K562 (cell line): Measurements from ENCODE around the gene PRICKLE4. TPM values are rescaled to one million over a fixed set of nuclear protein-coding genes. Genes with fewer than 3 reads are reported as not detected.

Experiments used
- ATAC-seq: fragments of 200-7000 bp; cut with Tn5 transposase; 3 replicates; pipeline ENCODE4 v1.9.1; 2020; ENCODE audit warnings: moderate library complexity
- BruUV-seq: library from RNA; stranded (reverse); fragments of 400-500 nt; replicated peaks from 2 replicates; lab custom pipeline; 2021; lab: Mats Ljungman, UMichigan
- CTCF ChIA-PET: fragments of 300-600 bp; formaldehyde crosslinking; extraction: SDS; loops from one replicate; lab custom pipeline; 2021; ENCODE audit warnings: low intra/inter-chr PET ratio; lab: Yijun Ruan, JAX
- POLR2A ChIA-PET: fragments of 300-600, 350-650 bp; sonication (Branson Sonifier 250); formaldehyde crosslinking; extraction: SDS; loops from one replicate; lab custom pipeline; 2021; ENCODE audit warnings: antibody characterized with exemption, inconsistent platforms; lab: Yijun Ruan, JAX
- DNase-seq, 4 experiments: peaks; one replicate each; pipeline versions ENCODE4 v3.0.0 to v3.0.0-alpha.2; 2011 to 2018; ENCODE audit warnings: low spot score in 3 of 4, mixed read lengths in 3 of 4; ENCODE audit errors: extremely low read depth in 1 of 4
- FAIRE-seq: peaks from 2 replicates; lab custom pipeline; 2011; peaks lifted over from hg19 to GRCh38; lab: Jason Lieb, UNC
- H2AFZ ChIP-seq: 2 replicates; pipeline ENCODE4 v1.6.0; 2011; ENCODE audit warnings: low read depth, low read length, control low read depth, inconsistent platforms
- H3K27ac ChIP-seq: fragments of 200-600 bp; 3 replicates; pipeline ENCODE4 v1.8.0; 2011; ENCODE audit warnings: low read depth, mild to moderate bottlenecking, control low read depth, inconsistent platforms, low read length, moderate library complexity, mixed read lengths; ENCODE audit errors: extremely low read depth
- H3K27me3 ChIP-seq, 2 experiments: fragments of 300-600 bp in 1 of 2; 2 replicates in 1 of 2; 3 replicates in 1 of 2; pipeline versions ENCODE4 v1.6.0 to v1.8.0; 2011; ENCODE audit warnings: inconsistent platforms in 2 of 2, low read length in 2 of 2, mild to moderate bottlenecking in 1 of 2, mixed read lengths in 1 of 2, moderate library complexity in 1 of 2; ENCODE audit not compliant: control insufficient read depth in 2 of 2, insufficient read depth in 2 of 2
- H3K36me3 ChIP-seq: fragments of 300-600 bp; 3 replicates; pipeline ENCODE4 v1.8.0; 2011; ENCODE audit warnings: mild to moderate bottlenecking, low read length, inconsistent platforms; ENCODE audit not compliant: control insufficient read depth, insufficient read depth
- H3K4me1 ChIP-seq, 2 experiments: fragments of 200-600 bp in 1 of 2; replicated peaks in 1 of 2; 2 replicates in 1 of 2; 3 replicates in 1 of 2; pipeline versions ENCODE4 v1.5.1 to v1.8.0; 2011; ENCODE audit warnings: inconsistent platforms in 2 of 2, low read length in 2 of 2, mild to moderate bottlenecking in 1 of 2, mixed read lengths in 1 of 2, moderate library complexity in 1 of 2; ENCODE audit not compliant: control insufficient read depth in 2 of 2, insufficient read depth in 2 of 2
- H3K4me2 ChIP-seq: 2 replicates; pipeline ENCODE4 v1.6.1; 2011; ENCODE audit warnings: low read length, control low read depth, inconsistent platforms, mixed read lengths; ENCODE audit not compliant: insufficient read depth
- H3K4me3 ChIP-seq: fragments of 200-600 bp; sonication (generic), shearing (Covaris generic); 2 replicates; pipeline ENCODE4 v1.5.1; 2016; ENCODE audit warnings: control low read depth, inconsistent platforms
- H3K79me2 ChIP-seq: fragments of 200-600 bp; 3 replicates; pipeline ENCODE4 v1.8.0; 2011; ENCODE audit warnings: low read length, inconsistent platforms; ENCODE audit not compliant: control insufficient read depth, insufficient read depth
- H3K9ac ChIP-seq, 2 experiments: 2 replicates each; pipeline versions ENCODE4 v1.6.0 to v1.6.1; 2011; ENCODE audit warnings: low read depth in 2 of 2, low read length in 2 of 2, control low read depth in 1 of 2, inconsistent platforms in 1 of 2, mild to moderate bottlenecking in 1 of 2, mixed read lengths in 1 of 2; ENCODE audit not compliant: insufficient read depth in 1 of 2
- H3K9me1 ChIP-seq: one replicate; pipeline ENCODE4 v1.6.0; 2011; ENCODE audit warnings: inconsistent platforms, mild to moderate bottlenecking, low read length, moderate library complexity; ENCODE audit not compliant: control insufficient read depth, insufficient read depth
- H3K9me3 ChIP-seq: replicated peaks from 2 replicates; pipeline ENCODE4 v1.5.1; 2011; ENCODE audit warnings: low read depth, low read length, inconsistent platforms; ENCODE audit not compliant: control insufficient read depth, insufficient read depth
- H4K20me1 ChIP-seq: replicated peaks from 2 replicates; pipeline ENCODE4 v1.6.1; 2011; ENCODE audit warnings: low read length, inconsistent platforms, mixed read lengths; ENCODE audit not compliant: control insufficient read depth, insufficient read depth
- CREBBP ChIP-seq: IDR thresholded peaks from one replicate; pipeline ENCODE4 v1.6.1; 2012; ENCODE audit warnings: low read depth, mild to moderate bottlenecking, control low read depth, inconsistent platforms, low read length
- DDX20 ChIP-seq: fragments of 450-650 bp; IDR thresholded peaks from 2 replicates; pipeline ENCODE4 v1.6.1; 2016; ENCODE audit warnings: missing genetic modification characterization, low read depth, mild to moderate bottlenecking, missing compliant biosample characterization, moderate library complexity
- DNMT1 ChIP-seq: fragments of 450-650 bp; IDR thresholded peaks from 2 replicates; pipeline ENCODE4 v1.6.1; 2016; ENCODE audit warnings: antibody characterized with exemption, mild to moderate bottlenecking
- E2F1 ChIP-seq: sonication (generic); formaldehyde crosslinking; IDR thresholded peaks from 2 replicates; pipeline ENCODE4 v1.8.1; 2023; ENCODE audit warnings: mild to moderate bottlenecking, missing genetic modification reagents, moderate library complexity
- HNRNPL ChIP-seq: fragments of 200-400 bp; formaldehyde crosslinking; IDR thresholded peaks from 2 replicates; pipeline ENCODE4 v1.6.1; 2017; ENCODE audit warnings: low read depth, mild to moderate bottlenecking, low read length
- KLF6 ChIP-seq: fragments of 250-450 bp; sonication (Bioruptor Pico); IDR thresholded peaks from 2 replicates; pipeline ENCODE4 v1.4.0; 2020; ENCODE audit warnings: mild to moderate bottlenecking, moderate library complexity, borderline replicate concordance
- MTA3 ChIP-seq: fragments of 450-650 bp; formaldehyde crosslinking; IDR thresholded peaks from 2 replicates; pipeline ENCODE4 v1.6.1; 2017; ENCODE audit warnings: mild to moderate bottlenecking, borderline replicate concordance
- SMARCA5 ChIP-seq: fragments of 450-650 bp; IDR thresholded peaks from 2 replicates; pipeline ENCODE4 v1.6.1; 2016
- STAT5B ChIP-seq: fragments of 250-450 bp; sonication (Bioruptor Pico); IDR thresholded peaks from 2 replicates; pipeline ENCODE4 v1.8.0; 2021; ENCODE audit warnings: mild to moderate bottlenecking, inconsistent platforms
- U2AF2 ChIP-seq: fragments of 200-400 bp; formaldehyde crosslinking; optimal IDR thresholded peaks from 2 replicates; pipeline ENCODE3; 2017; ENCODE audit warnings: low read depth, mild to moderate bottlenecking, low read length
- ZKSCAN8 ChIP-seq: fragments of 200-800 bp; sonication (Bioruptor generic); IDR thresholded peaks from 2 replicates; pipeline ENCODE4 v1.6.1; 2016; ENCODE audit warnings: missing genetic modification characterization, missing compliant biosample characterization
- ZNF140 ChIP-seq: fragments of 250-450 bp; sonication (Bioruptor Pico); IDR thresholded peaks from 2 replicates; pipeline ENCODE4 v1.8.0; 2021; ENCODE audit warnings: moderate library complexity, mild to moderate bottlenecking, inconsistent platforms
- ZNF197 ChIP-seq: fragments of 200-800 bp; sonication (Bioruptor generic); IDR thresholded peaks from 2 replicates; pipeline ENCODE4 v1.6.1; 2016; ENCODE audit warnings: low read depth, missing genetic modification characterization, missing compliant biosample characterization
- ZNF24 ChIP-seq: fragments of 450-650 bp; IDR thresholded peaks from 2 replicates; pipeline ENCODE4 v1.6.1; 2016
- ZNF696 ChIP-seq: fragments of 250-450 bp; sonication (Bioruptor Pico); conservative IDR thresholded peaks from 2 replicates; pipeline ENCODE4 v1.4.0; 2020; ENCODE audit warnings: mild to moderate bottlenecking, moderate library complexity
- ZNF707 ChIP-seq: fragments of 250-450 bp; sonication (Bioruptor Pico); conservative IDR thresholded peaks from 2 replicates; pipeline ENCODE4 v1.8.0; 2022; ENCODE audit warnings: inconsistent platforms, mild to moderate bottlenecking, moderate library complexity
- ZNF717 ChIP-seq: fragments of 250-450 bp; sonication (Bioruptor Pico); IDR thresholded peaks from 2 replicates; pipeline ENCODE4 v1.5.0; 2021
- ZNF830 ChIP-seq: fragments of 250-450 bp; sonication (Bioruptor Pico); IDR thresholded peaks from 2 replicates; pipeline ENCODE4 v1.5.0; 2021; ENCODE audit warnings: mild to moderate bottlenecking
- WGBS: fragments of 100-300 bp; shearing (Covaris generic); methylation state at CpG from one replicate; pipeline ENCODE4 v1.1.6; 2016; ENCODE audit warnings: low coverage, mixed read lengths; ENCODE audit not compliant: insufficient coverage; ENCODE audit errors: missing lambda C conversion rate; 5-methylcytosine and 5-hydroxymethylcytosine counted together
- in situ Hi-C: fragments of 300-500 bp; cut with MboI; formaldehyde crosslinking; loops from 4 replicates; pipeline ENCODE4 v1.15.0; 2018; ENCODE audit warnings: inconsistent platforms, mixed read lengths
- intact Hi-C: fragments of 100-400 bp; cut with micrococcal nuclease; formaldehyde crosslinking; loops from 2 replicates; pipeline ENCODE4 v1.14.2; 2022
- polyA plus RNA-seq, 8 experiments: library from polyadenylated mRNA; depleted of rRNA in 4 of 8; stranded (reverse) in 5 of 8; unstranded in 3 of 8; fragments of >200 nt; fragmentation: Nextera tagmentation in 2 of 8; fragmentation: Illumina TruSeq in 1 of 8; extraction: Ambion mirVana in 2 of 8; extraction: Trizol in 1 of 8; gene quantifications; 2 replicates each; pipeline versions ENCODE4 v1.2.1 to v1.2.3, GENCODE V29; 2011 to 2014; ENCODE audit warnings: inconsistent platforms in 1 of 8, missing spikeins in 1 of 8
- total RNA-seq, 7 experiments: library from RNA; depleted of rRNA in 6 of 7; stranded (reverse); fragments of >200 nt in 6 of 7; fragmentation: Illumina TruSeq in 2 of 7; extraction: Trizol in 2 of 7; gene quantifications; 2 replicates each; pipeline versions ENCODE4 v1.2.1 to v1.2.3, GENCODE V29; 2011 to 2021; ENCODE audit warnings: low replicate concordance in 1 of 7
- TF ChIP-seq, protein P1 (sequence below): fragments of 250-450 bp; sonication (Bioruptor Pico); IDR thresholded peaks from 2 replicates; pipeline ENCODE4 v1.9.0; 2021; ENCODE audit warnings: mild to moderate bottlenecking
- TF ChIP-seq, protein P2 (sequence below): fragments of 450-650 bp; formaldehyde crosslinking; IDR thresholded peaks from 2 replicates; pipeline ENCODE4 v1.4.0; 2020; ENCODE audit warnings: mild to moderate bottlenecking, mixed read lengths

Gene PRICKLE4
- total and polyA plus RNA-seq, 9 of the 15 experiments (the other 6 are each of a cell fraction or from before 2014, with no cell fraction given): 0.20 to 0.32 (median 0.27) TPM; not detected in 6

DNA sequence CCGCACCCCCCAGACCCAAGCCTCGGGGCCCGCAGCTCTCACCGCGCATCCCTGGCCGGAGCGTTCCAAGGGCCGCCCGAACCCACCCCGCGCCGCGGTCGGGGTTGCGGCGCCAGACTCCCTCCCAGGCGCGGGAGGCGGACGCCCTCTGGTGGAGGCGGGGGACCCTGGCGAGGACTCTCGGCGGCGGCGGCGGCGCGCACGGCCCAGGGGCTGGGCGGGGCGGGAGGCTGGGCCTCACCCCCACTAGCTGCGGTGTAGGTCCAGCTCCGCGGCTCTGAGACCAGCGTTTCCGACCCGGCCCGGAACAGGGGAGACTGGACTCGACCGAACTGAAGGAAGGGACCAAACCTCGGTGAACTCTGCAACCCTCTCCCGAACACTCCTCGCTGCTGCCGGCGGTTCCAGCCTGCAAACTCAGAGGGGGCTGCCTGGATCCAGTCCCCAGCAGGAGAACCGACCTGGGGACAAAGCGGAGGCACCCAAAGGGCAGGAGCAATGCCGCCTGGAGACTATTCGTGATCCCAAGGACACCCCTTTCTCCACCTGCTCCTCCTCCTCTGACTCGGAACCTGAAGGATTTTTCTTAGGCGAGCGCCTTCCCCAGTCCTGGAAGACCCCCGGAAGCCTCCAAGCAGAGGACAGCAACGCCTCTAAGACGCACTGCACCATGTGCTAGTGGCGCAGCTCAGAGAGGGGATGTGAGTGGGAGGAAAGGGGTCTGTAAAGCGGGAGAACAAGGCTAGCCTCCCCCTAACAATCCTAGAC is 6.1 kb downstream of the PRICKLE4 start:
- Histone ChIP-seq H4K20me1 (peaks cover 5% of the 10 kb centered on the region; the same call in 1 of the 2 replicates), H3K36me3 (peaks cover 30% of the 10 kb centered on the region), H2AFZ (peak overlapping the region; percentile 94), H3K27me3 (no peaks in the 10 kb centered on the region), H3K9me3 (no peaks in the 10 kb centered on the region), H3K27ac (peak overlapping the region; percentile 93), H3K4me1 (peaks cover 30 to 33% of the 10 kb centered on the region in 2 experiments), H3K4me2 (peak overlapping the region; percentile 99), H3K9me1 (no peaks in the 10 kb centered on the region), H3K4me3 (peak overlapping the region; percentile 87), H3K79me2 (peaks cover 48% of the 10 kb centered on the region), H3K9ac (peak overlapping the region; percentile 96 to 99)
- under 1% methylated on average over 36 of the region's 58 CpGs for WGBS
- ChIA-PET POLR2A (interaction anchor here (0.6 to 7.1 kb wide), 27 partner anchors 10 to 1093 kb away, joined by 3 to 37 read pairs (median 4); partner anchors contain the start of genes BYSL, MED20, RPL7L1 and TAF8), CTCF (interaction anchor here (0.6 to 3.0 kb wide), 12 partner anchors 52 to 481 kb away, joined by 3 to 17 read pairs (median 4); partner anchors contain the start of genes BYSL, MED20, TAF8 and TFEB)
- DNase-seq: peak; percentile 91 to 96 (median 94)
- in situ Hi-C loops (loop anchor here (5.0 to 10.0 kb wide), 3 partner anchors 121 to 438 kb away; no protein-coding TSS in a partner anchor), intact Hi-C loops (loop anchor here (1.0 to 5.0 kb wide), 5 partner anchors 61 to 258 kb away; partner anchors contain the start of genes BYSL, MED20 and USP49)
- no peak for FAIRE-seq
- ATAC-seq: peak; percentile 92
- TSS peak; percentile 89 for BruUV-seq
- TF ChIP-seq DDX20 (tag): no peak
- no peak for TF ChIP-seq ZNF830 (CRISPR knock-in tag)
- TF ChIP-seq ZNF140 (CRISPR knock-in tag): no peak
- 0 out of 2 replicates have a peak, but pooled peaks have one; percentile 43 for TF ChIP-seq ZNF197
- TF ChIP-seq ZNF696 (CRISPR knock-in tag): no peak; the same call in 1 of the 2 replicates
- TF ChIP-seq ZNF24: no peak; the same call in 1 of the 2 replicates
- TF ChIP-seq KLF6 (CRISPR knock-in tag): 0 out of 2 replicates have a peak, but pooled peaks have one; percentile 6
- no peak for TF ChIP-seq ZKSCAN8 (CRISPR knock-in tag)
- no peak for TF ChIP-seq HNRNPL
- no peak; the same call in 1 of the 2 replicates for TF ChIP-seq DNMT1
- TF ChIP-seq STAT5B (CRISPR knock-in tag): no peak
- TF ChIP-seq MTA3: 0 out of 2 replicates have a peak, but pooled peaks have one; percentile 26
- TF ChIP-seq, protein P1, sequence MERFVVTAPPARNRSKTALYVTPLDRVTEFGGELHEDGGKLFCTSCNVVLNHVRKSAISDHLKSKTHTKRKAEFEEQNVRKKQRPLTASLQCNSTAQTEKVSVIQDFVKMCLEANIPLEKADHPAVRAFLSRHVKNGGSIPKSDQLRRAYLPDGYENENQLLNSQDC (CRISPR knock-in tag): peak; percentile 90; the same call in 1 of the 2 replicates
- no peak for TF ChIP-seq CREBBP
- no peak for TF ChIP-seq ZNF707 (CRISPR knock-in tag)
- TF ChIP-seq, protein P2, sequence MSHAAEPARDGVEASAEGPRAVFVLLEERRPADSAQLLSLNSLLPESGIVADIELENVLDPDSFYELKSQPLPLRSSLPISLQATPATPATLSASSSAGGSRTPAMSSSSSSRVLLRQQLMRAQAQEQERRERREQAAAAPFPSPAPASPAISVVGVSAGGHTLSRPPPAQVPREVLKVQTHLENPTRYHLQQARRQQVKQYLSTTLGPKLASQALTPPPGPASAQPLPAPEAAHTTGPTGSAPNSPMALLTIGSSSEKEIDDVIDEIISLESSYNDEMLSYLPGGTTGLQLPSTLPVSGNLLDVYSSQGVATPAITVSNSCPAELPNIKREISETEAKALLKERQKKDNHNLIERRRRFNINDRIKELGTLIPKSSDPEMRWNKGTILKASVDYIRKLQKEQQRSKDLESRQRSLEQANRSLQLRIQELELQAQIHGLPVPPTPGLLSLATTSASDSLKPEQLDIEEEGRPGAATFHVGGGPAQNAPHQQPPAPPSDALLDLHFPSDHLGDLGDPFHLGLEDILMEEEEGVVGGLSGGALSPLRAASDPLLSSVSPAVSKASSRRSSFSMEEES (CRISPR knock-in tag): no peak
- no peak for TF ChIP-seq SMARCA5
- TF ChIP-seq U2AF2: no peak
- no peak for TF ChIP-seq ZNF717 (CRISPR knock-in tag)
- no peak for TF ChIP-seq E2F1 (CRISPR knock-in tag)
